ENCODE measurements around the gene PLD5. TPM values are rescaled to one million over a fixed set of nuclear protein-coding genes. Genes with fewer than 3 reads are reported as not detected.

The PLD5 gene
- total and polyA plus RNA-seq, 4 donors = under 0.01 to 0.17 (median 0.05) TPM; not detected in 1

DNA sequence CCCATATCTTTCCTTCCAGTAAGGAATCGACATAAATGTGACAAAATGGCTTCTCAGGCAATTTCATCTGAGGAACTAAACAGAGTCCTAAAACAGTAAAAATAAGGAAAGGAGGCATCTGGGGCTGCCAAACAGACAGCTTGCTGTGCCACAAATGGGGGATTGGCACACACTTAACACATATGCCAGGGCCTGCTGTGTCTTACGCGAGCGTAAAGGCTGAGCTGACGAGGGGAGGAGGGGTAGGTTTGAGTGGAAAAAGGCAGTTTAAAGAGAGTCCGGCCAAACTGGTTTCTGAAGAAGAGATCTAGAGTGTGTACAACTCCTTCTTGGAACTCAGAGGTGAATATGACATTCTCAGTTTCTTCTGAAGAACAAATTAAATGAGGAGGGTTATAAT is 281.5 kb downstream of the PLD5 start (continued):
- TF ChIP-seq HNF4A (conservative IDR thresholded peaks at IDR 0.05) = no peak
- no peak for TF ChIP-seq TAF1 (conservative IDR thresholded peaks at IDR 0.05)

- Histone ChIP-seq H3K27ac (ENCODE audit: low read depth in 1 of 2, low read length in 2 of 2) (no peak overlapping the region), H3K36me3 (ENCODE audit: control insufficient read depth in 4 of 4, insufficient read depth in 3 of 4, low read depth in 1 of 4, low read length in 3 of 4) (no peaks in the 10 kb centered on the region), H3K4me1 (ENCODE audit: control insufficient read depth in 4 of 4, insufficient read depth in 4 of 4, low read length in 3 of 4) (no peaks in the 10 kb centered on the region), H3K4me3 (ENCODE audit: low read depth in 1 of 3, low read length in 3 of 3) (no peak overlapping the region), H3K27me3 (ENCODE audit: control insufficient read depth in 4 of 4, insufficient read depth in 4 of 4, low read length in 3 of 4) (no peaks in the 10 kb centered on the region), H3K9me3 (ENCODE audit: control insufficient read depth in 4 of 4, low read length in 3 of 4) (no peaks in the 10 kb centered on the region), H3K9ac (ENCODE audit: low read depth in 1 of 2, low read length in 2 of 2) (no peak overlapping the region)
- TF ChIP-seq EGR1 (IDR thresholded peaks at IDR 0.05; ENCODE audit: low read depth in 2 of 2) = no peak
- TF ChIP-seq HNF4A (conservative IDR thresholded peaks at IDR 0.05) = no peak
- no peak for TF ChIP-seq ZBTB33 (IDR thresholded peaks at IDR 0.05)
- TF ChIP-seq REST (IDR thresholded peaks at IDR 0.05) = no peak
- DNase-seq (ENCODE audit: low spot score) = no peak
- 79% methylated on average over 6 of the region's 6 CpGs for WGBS
Measured at GRCh38 chr1:242241936-242242335, 282.6 kb downstream of the PLD5 start.

- H3K27ac ChIP-seq (ENCODE audit: low read depth in 1 of 2, low read length in 2 of 2) = no peak overlapping the region
- H3K36me3 ChIP-seq (ENCODE audit: control insufficient read depth in 4 of 4, insufficient read depth in 3 of 4, low read depth in 1 of 4, low read length in 3 of 4) = no peaks in the 10 kb centered on the region
- no peak overlapping the region for H3K9ac ChIP-seq (ENCODE audit: low read depth in 1 of 2, low read length in 2 of 2)
- no peaks in the 10 kb centered on the region for H3K27me3 ChIP-seq (ENCODE audit: control insufficient read depth in 4 of 4, insufficient read depth in 4 of 4, low read length in 3 of 4)
- H3K4me3 ChIP-seq (ENCODE audit: low read depth in 1 of 3, low read length in 3 of 3) = no peak overlapping the region
- no peak for DNase-seq (ENCODE audit: low spot score)
- no peak for TF ChIP-seq RXRA (IDR thresholded peaks at IDR 0.05)
- no peak for TF ChIP-seq CTCF (IDR thresholded peaks at IDR 0.05; ENCODE audit: low read depth, low read length, missing input control)
- no peaks in the 10 kb centered on the region for H3K9me3 ChIP-seq (ENCODE audit: control insufficient read depth in 4 of 4, low read length in 3 of 4)
- no peaks in the 10 kb centered on the region for H3K4me1 ChIP-seq (ENCODE audit: control insufficient read depth in 4 of 4, insufficient read depth in 4 of 4, low read length in 3 of 4)
- WGBS = 71% methylated on average over 6 of the region's 6 CpGs
Measured at GRCh38 chr1:242240691-242241090, 283.8 kb downstream of the PLD5 start.

DNA sequence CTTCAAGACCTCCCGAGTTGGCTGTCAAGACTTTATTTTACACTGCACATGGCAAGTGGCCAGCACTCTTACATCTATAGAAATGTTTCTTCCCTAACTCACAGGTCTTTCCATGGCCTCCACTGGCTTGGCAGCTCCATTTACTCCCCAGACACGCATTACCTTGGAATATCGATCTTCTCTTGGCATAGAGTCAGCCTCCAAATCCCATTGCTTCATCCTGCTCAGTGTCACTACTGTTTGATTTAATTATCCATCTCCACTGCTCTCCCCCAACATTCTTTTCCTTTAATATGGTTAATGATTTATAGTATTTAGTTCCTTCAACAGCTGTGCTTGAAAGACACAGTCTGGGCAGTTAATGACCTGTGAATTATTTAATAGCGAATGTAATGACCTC is 284.4 kb downstream of the PLD5 start:
- Histone ChIP-seq H3K36me3 (ENCODE audit: control insufficient read depth in 4 of 4, insufficient read depth in 3 of 4, low read depth in 1 of 4, low read length in 3 of 4) (no peaks in the 10 kb centered on the region), H3K4me1 (ENCODE audit: control insufficient read depth in 4 of 4, insufficient read depth in 4 of 4, low read length in 3 of 4) (no peaks in the 10 kb centered on the region), H3K9ac (ENCODE audit: low read depth in 1 of 2, low read length in 2 of 2) (no peak overlapping the region), H3K9me3 (ENCODE audit: control insufficient read depth in 4 of 4, low read length in 3 of 4) (no peaks in the 10 kb centered on the region), H3K27ac (ENCODE audit: low read depth in 1 of 2, low read length in 2 of 2) (no peak overlapping the region), H3K27me3 (ENCODE audit: control insufficient read depth in 4 of 4, insufficient read depth in 4 of 4, low read length in 3 of 4) (no peaks in the 10 kb centered on the region), H3K4me3 (ENCODE audit: low read depth in 1 of 3, low read length in 3 of 3) (no peak overlapping the region)
- WGBS = 53% methylated on average over 4 of the region's 4 CpGs
- DNase-seq (ENCODE audit: low spot score) = no peak
- TF ChIP-seq YY1 (IDR thresholded peaks at IDR 0.05) = no peak
- no peak for TF ChIP-seq HNF4A (conservative IDR thresholded peaks at IDR 0.05)
- TF ChIP-seq TAF1 (conservative IDR thresholded peaks at IDR 0.05) = no peak
- TF ChIP-seq, protein P1, sequence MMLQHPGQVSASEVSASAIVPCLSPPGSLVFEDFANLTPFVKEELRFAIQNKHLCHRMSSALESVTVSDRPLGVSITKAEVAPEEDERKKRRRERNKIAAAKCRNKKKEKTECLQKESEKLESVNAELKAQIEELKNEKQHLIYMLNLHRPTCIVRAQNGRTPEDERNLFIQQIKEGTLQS (IDR thresholded peaks at IDR 0.05) = no peak
- no peak for TF ChIP-seq EGR1 (IDR thresholded peaks at IDR 0.05; ENCODE audit: low read depth in 2 of 2)
- TF ChIP-seq NR2F2 (IDR thresholded peaks at IDR 0.05) = no peak
- no peak for TF ChIP-seq FOXA2 (IDR thresholded peaks at IDR 0.05)
- no peak for TF ChIP-seq RXRA (IDR thresholded peaks at IDR 0.05)
- TF ChIP-seq, protein P2, sequence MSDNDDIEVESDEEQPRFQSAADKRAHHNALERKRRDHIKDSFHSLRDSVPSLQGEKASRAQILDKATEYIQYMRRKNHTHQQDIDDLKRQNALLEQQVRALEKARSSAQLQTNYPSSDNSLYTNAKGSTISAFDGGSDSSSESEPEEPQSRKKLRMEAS (IDR thresholded peaks at IDR 0.05) = no peak
- no peak for TF ChIP-seq JUND (IDR thresholded peaks at IDR 0.05)
- no peak for TF ChIP-seq HNF4G (IDR thresholded peaks at IDR 0.05)
- TF ChIP-seq RAD21 (IDR thresholded peaks at IDR 0.05) = no peak

All from liver (tissue), 9 donors.